Thyroid gland (tissue), 4 donors: ENCODE measurements around the gene PPP4R1.

Experiments used
- POLR2A ChIP-seq, 2 donors: fragments of 450-650 bp; IDR thresholded peaks; one replicate each; pipeline ENCODE4 v1.6.1; 2017; ENCODE audit warnings: antibody characterized with exemption in 2 of 2, mild to moderate bottlenecking in 2 of 2, moderate library complexity in 1 of 2
- TF ChIP-seq, protein P1 (sequence below), 6 experiments: fragments of 200-600 bp in 3 of 6; fragments of 450-650 bp in 3 of 6; sonication (generic) in 3 of 6; IDR thresholded peaks; one replicate each; pipeline ENCODE4 v1.5.1; 2016 to 2019; ENCODE audit warnings: antibody characterized with exemption in 6 of 6, mild to moderate bottlenecking in 2 of 6, inconsistent platforms in 1 of 6, moderate library complexity in 1 of 6

- TF ChIP-seq, protein P1, sequence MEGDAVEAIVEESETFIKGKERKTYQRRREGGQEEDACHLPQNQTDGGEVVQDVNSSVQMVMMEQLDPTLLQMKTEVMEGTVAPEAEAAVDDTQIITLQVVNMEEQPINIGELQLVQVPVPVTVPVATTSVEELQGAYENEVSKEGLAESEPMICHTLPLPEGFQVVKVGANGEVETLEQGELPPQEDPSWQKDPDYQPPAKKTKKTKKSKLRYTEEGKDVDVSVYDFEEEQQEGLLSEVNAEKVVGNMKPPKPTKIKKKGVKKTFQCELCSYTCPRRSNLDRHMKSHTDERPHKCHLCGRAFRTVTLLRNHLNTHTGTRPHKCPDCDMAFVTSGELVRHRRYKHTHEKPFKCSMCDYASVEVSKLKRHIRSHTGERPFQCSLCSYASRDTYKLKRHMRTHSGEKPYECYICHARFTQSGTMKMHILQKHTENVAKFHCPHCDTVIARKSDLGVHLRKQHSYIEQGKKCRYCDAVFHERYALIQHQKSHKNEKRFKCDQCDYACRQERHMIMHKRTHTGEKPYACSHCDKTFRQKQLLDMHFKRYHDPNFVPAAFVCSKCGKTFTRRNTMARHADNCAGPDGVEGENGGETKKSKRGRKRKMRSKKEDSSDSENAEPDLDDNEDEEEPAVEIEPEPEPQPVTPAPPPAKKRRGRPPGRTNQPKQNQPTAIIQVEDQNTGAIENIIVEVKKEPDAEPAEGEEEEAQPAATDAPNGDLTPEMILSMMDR (IDR thresholded peaks at IDR 0.05), result no peak
- no peak for TF ChIP-seq POLR2A (IDR thresholded peaks at IDR 0.05)
Observed at GRCh38 chr18:9547782-9548181, 66.6 kb downstream of the PPP4R1 start.
